Stimulated activated CD4-positive, alpha-beta T cell treated with anti-CD3 and anti-CD28 coated beads, Interleukin-12 subunit alpha, Interleukin-12 subunit beta, amount 100 ng/mL, for 48 hours (primary cell): ENCODE results near the gene AKT2.

Source experiments
- DNase-seq, 3 donors: peaks; one replicate each; pipeline ENCODE4 v3.0.0-alpha.2; 2020; ENCODE audit warnings: low read depth in 2 of 3, low spot score in 1 of 3

Gene AKT2

GRCh38 chr19:40274585-40275544 is 10.3 kb downstream of the AKT2 start:
- no peak for DNase-seq

- no peak for DNase-seq
Observed at GRCh38 chr19:40273469-40274360, 11.4 kb downstream of the AKT2 start.

GRCh38 chr19:40272261-40272660 is 12.9 kb downstream of the AKT2 start:
- DNase-seq, result no peak

- DNase-seq, result no peak
Observed at GRCh38 chr19:40271706-40272105, 13.4 kb downstream of the AKT2 start.

- DNase-seq, result no peak
Observed at GRCh38 chr19:40270362-40271089, 14.6 kb downstream of the AKT2 start.

GRCh38 chr19:40269216-40269940 is 15.8 kb downstream of the AKT2 start:
- no peak for DNase-seq

GRCh38 chr19:40267601-40267997 is 17.5 kb downstream of the AKT2 start:
- no peak for DNase-seq

- DNase-seq, result no peak
Observed at GRCh38 chr19:40266912-40267600, 18.1 kb downstream of the AKT2 start.

- no peak for DNase-seq
Observed at GRCh38 chr19:40266119-40266518, 19.0 kb downstream of the AKT2 start.

- no peak for DNase-seq
Observed at GRCh38 chr19:40265763-40266099, 19.4 kb downstream of the AKT2 start.

- no peak for DNase-seq
Observed at GRCh38 chr19:40265055-40265762, 19.9 kb downstream of the AKT2 start.

GRCh38 chr19:40264314-40265054 is 20.7 kb downstream of the AKT2 start:
- no peak for DNase-seq

- DNase-seq, result no peak
Observed at GRCh38 chr19:40263440-40264313, 21.5 kb downstream of the AKT2 start.

GRCh38 chr19:40262422-40262821 is 22.7 kb downstream of the AKT2 start:
- DNase-seq, result no peak

- no peak for DNase-seq
Observed at GRCh38 chr19:40261631-40262030, 23.5 kb downstream of the AKT2 start.

- DNase-seq, result no peak
Observed at GRCh38 chr19:40257096-40257517, 28.0 kb downstream of the AKT2 start.

- no peak for DNase-seq
Observed at GRCh38 chr19:40256512-40256911, 28.6 kb downstream of the AKT2 start.
